HG03565 (cell line): ENCODE measurements around the gene RPS6KL1.

Source experiments
- ATAC-seq: cut with Tn5 transposase; IDR thresholded peaks from one replicate; pipeline ENCODE4 v1.9.1; 2021; ENCODE audit warnings: mild to moderate bottlenecking, moderate library complexity; ENCODE audit not compliant: unreplicated experiment

RPS6KL1 gene, protein sequence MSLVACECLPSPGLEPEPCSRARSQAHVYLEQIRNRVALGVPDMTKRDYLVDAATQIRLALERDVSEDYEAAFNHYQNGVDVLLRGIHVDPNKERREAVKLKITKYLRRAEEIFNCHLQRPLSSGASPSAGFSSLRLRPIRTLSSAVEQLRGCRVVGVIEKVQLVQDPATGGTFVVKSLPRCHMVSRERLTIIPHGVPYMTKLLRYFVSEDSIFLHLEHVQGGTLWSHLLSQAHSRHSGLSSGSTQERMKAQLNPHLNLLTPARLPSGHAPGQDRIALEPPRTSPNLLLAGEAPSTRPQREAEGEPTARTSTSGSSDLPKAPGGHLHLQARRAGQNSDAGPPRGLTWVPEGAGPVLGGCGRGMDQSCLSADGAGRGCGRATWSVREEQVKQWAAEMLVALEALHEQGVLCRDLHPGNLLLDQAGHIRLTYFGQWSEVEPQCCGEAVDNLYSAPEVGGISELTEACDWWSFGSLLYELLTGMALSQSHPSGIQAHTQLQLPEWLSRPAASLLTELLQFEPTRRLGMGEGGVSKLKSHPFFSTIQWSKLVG

DNA sequence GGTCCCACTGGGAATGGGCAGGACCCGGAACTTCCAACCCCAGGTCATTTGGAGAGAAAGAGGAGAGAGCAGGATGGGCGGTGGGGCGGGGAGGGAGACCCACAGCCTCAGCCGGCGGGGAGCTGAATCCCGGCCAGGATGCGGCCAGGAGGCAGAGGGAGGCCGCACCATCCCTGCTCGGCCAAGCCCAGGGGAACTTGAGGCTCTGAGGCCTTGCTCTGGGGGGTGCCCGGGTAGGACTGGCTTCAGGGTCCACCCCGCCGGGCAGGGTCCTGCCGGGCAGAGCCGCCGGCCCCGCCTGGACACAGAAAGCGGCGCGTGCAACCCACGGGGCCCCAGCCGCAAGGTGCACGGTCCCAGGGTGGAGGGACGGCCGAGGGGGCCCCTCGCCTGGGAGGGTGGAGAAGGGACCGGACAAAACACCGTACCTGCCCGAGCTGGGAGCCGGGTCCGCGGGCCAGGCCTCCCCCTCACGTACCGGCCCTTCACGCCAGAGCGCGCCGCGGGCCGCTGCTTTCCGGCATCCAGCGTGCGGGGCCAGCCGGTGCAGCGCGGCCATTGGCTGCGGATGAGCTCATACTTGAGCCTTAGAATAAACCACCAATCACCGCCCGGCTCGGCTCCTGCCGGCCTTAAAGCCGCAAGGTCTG, at the start of gene RPS6KL1:
RPS6KL1 (minus strand) TSS at position 509 of the 650 bp plus-strand sequence. CDS start 1,719 bp downstream, outside the sequence.
- peak; percentile 79 for ATAC-seq

DNA sequence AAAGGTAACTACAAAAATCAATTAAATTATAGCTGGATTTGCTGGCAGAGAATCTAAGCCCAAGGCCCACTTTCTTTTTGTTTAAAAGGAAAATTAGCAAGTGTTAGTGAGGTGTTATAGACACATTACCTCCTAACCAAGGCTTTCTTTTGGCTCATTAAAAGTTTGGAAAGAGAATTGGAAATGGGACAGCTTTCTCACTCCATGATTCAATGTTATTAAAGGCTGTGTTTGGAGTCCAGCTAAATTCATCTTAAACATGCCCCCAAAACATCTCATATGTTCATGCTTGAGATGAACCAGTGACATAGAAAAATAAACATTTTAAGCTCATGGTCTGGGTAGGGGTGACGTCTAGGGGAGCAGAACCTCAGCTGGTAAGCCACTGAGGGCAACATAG, 45.8 kb upstream of the RPS6KL1 start:
- ATAC-seq = no peak

DNA sequence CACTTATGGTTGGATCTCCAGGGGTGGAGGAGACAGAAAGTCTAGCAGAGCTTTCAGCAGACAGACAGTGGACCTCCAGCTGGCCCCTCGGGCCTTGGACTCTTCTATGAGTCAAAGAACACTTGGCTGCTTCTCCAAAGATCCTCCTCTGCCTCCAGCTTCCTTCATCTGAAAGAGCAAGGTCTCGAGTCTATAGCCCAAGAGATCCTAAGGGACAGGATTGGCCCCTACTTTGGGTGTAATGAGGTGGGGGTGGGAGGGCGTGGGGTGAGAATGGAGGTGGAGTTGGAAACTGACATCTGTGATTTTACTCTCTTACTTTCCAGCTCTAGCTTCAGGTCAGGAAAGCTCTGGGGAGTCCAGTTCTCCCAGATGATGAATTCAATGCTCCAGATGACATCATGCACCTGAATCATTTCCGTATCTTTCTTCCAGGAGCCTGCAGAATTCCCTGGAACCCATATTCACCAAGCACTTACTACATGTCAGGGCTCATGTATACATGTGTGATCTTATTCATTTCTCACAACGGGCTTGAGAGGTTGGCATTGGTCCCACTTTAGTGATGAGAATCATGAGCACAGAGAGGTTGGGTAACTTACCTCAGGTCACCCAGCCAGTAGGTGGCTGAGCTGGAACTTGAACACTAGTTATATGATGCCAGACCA, 42.6 kb upstream of the RPS6KL1 start:
- no peak for ATAC-seq

DNA sequence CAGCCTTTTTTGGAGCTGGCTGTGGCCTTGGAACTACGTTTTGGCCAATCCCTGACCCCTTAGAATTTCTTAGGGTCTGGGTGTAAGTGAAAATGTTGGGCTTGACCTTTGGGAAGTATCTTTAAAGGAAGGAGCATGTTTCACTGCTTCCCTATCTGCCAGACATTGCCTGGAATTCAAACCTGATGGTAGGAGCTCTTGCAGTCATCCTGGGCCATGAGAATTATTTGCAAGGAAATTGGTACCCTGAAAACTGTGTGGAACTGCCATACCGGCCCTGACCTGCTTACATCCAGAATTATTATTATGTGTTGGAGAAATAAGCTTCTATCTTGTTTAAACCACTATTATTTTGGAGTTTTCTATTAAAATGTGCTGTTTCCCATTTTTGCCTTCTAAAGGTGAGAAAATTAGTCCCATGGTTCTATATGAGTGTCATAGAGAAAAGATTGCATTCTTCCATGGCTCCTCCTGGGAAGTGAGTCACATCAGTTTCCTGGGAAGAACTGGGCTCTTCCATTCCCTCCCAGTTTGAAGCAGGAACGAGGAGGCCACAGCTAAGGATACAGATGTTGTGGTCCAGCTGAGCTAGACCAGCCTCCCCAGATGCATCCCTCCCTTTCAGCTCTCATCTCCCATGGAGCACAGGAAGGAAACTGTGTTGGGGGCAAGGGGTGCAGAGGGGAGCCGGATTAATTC, 41.9 kb upstream of the RPS6KL1 start:
- no peak for ATAC-seq

DNA sequence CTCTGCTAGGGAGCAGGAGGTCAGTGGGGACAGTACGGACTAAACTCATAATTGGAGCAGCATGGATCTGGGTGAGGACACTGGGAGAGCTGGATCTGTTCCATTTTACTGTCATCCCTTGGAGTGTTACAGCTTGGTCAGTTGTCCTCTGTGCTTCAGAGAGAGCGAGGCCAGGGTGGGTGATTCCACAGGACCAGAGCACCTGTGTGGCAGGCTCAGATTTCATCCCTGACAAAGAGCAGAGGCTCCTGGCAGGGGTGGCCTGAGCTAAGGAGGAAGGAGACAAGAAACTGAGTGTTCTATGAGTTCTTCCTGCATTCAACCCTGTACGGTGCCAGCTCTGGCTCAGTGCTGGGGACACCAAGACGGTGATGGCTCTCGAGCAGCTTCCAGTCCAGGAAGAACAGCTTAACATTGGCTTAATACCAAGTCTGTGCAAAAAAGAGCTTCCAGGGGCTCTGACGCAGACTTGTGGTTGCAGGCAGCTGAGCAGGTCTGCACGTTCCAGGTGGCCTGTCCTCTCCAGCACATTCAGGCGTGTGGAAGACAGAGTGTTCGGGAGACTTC, 40.7 kb upstream of the RPS6KL1 start:
- no peak for ATAC-seq

DNA sequence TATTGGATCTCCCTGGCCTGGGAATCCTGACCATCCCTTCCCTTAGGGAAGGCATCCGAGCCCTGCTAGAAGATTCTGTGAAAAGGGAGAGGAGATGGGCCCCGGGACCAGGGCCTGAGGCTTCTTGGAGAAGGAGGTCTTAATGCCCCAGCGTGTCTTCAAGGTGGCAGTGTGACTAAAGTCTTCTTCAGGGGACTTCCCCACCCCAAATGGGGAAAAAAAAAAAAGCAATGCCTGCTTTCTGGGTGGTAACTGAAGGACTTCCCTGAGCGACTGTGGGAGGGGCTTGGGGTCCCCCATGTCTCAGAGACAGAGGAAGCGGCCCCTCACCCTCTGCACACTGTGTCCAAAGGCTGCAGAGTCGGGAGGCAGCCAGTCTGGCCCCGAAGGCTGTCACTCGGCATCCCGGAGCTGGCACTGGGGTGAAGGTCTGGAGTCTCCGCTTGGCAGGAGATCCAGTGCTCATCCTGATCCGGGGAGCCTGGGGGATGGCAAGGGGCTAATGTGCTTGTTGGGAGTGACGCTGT, 40.2 kb upstream of the RPS6KL1 start:
- no peak for ATAC-seq

GRCh38 chr14:74962493-74962892, 39.4 kb upstream of the RPS6KL1 start:
- ATAC-seq = no peak

DNA sequence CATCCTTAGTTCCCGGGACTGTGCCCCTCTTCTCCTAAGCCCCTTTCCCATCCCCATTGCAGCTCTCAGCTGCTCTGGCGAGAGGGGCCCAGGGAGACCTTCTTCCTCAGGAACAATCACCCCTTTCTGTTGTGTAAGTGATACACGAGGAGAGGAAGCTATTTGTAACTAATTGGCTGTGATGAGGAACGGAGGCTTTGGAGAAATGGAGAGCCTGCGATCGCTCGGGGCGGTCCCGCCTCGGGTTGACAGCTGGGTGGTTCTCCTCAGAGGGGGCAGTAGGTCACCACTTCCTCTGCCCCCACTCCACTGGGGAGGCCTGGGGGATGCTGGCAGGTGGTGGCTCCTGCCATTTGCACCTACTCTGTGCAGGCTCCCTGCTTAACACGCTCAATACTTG, 39.0 kb upstream of the RPS6KL1 start:
- no peak for ATAC-seq

DNA sequence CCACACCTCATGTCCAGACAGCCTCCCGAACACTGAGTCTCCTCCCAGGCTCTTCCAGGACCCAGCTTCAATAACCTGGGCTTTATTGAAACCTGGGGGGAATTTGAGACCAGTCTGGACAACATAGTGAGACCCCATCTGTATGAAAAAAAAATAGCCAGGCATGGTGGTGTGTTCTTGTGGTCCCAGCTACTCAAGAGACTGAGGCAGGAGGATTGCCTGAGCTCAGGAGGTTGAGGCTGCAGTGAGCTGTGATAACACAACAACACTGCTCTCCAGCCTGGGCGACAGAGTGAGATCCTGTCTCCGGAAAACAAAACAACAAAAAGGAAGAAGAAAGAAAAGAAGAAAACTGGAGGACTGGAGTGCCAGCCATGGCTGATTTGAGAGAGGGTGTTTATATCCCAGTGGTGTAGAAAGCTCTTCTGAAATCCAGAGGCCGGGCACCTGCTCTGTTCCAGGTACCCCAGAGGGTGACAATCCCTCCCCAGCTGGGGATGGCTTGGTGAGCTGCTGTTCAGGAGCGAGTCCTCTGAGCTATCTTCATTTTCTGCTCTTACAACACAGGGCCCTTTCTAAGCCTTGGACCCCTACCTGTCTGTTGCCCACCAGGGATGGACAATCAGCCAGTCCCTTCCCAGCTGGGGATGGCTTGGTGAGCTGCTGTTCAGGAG, 38.3 kb upstream of the RPS6KL1 start:
- ATAC-seq = no peak

GRCh38 chr14:74960736-74961135, 37.7 kb upstream of the RPS6KL1 start:
- no peak for ATAC-seq

DNA sequence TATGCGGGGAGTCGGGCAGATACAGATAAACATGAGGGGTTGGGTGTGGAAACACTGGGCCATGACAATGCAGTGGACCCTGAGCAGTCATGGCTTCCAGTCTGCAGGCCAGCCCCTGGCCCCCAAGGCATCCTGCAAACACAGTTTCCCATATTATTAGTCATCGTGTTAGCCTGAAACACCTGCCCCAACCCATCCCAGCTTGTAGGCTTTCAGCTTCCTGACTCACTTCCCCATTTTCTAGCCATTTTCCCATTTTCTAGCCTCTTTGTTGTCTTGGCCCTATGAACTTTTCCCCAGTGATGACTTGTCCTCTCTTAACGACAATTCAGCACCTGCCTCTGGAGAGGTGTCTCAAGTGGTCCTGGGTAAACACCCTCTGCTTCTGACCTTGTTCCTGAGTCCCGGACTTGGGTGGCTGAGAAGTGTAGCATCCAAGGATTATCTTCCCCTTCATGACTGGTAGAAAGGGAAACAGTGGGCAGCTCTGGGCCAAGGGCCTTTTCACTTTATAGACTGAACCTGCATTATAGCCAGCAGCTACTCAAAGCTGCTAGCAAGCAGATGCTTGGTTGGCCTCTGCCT, 36.6 kb upstream of the RPS6KL1 start:
- ATAC-seq = no peak

DNA sequence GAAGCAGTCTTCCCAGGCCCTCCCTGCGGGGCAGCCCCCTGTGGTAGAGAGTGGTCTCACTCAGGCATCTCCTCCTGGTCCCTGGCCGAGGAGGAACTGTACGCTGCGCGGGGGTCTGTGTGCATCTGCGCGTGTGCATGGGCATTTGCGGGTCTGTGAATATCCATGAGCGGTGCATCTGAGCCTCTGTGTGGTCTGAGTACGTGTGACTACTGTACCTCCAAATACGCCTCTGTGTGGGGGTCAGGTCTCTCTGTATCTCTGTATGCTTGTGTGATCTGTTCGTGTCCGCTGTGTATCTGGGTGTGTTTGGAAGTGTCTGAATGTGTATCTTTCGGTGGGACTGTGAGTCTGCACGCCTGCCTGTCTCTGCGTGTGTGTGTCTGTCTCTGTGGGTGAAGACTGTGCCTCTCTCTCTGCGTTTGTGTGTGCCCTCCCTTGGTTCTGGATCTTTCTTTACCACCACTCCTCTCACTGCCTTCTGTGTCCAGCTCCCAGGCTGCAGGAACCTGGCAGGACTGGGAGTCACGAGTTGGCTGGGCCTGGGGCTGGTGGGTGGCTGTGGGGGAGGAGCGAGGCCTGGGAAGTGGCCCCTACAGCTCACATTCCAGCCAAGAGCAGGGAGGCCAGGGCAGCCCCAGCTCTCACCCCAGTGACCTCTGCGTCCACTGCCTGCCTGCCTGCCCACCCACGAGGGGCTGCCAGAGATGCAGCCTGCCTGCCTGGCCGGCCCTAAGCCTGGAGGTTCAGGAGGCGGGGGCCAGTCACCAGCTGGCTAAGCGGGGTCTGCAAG, 33.4 kb upstream of the RPS6KL1 start:
- ATAC-seq = no peak

GRCh38 chr14:74956027-74956279, 32.9 kb upstream of the RPS6KL1 start:
- no peak for ATAC-seq

DNA sequence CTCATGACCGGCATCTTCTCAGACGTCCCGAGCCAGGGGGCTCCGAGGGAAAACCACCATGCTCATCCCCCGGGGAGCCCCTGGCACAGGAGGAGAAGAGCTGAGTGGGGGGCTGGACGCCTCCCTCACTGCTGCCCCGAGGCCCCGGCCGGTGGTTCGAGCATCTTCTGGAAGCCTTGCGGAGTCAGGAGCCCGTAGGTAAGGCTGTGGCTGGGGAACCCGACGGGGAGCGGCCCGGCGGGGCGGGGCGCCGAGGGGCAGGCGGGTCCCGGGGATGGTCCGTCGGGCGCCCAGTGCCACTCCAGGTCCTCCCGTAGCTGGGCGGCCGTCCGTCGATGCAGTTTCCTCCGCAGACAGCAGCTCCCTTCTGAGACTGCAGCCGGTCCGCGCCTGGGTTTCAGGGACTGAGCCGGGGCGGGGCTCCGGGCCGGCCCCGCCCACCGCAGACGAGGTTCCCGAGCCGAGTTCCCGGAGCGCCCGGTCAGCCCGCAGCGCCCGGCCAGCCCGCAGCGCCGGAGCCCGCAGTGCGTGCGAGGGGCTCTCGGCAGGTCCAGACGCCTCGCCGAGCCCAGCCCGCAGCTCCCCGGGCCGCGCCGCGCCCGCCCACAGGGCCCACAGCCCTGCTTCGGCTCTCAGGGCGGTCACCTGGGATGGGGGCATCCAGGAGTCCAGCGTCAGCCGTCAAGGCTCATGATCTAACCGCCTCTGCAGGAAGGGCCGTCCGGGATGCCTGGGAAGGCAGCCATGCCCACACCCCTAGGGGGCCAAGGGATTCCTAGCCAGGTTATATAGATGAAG, 32.4 kb upstream of the RPS6KL1 start, which contains the start of gene PGF:
PGF (minus strand) TSS at position 369 of the 798 bp plus-strand sequence; CDS start at position 14, 355 bp downstream.
- ATAC-seq = no peak

GRCh38 chr14:74954947-74955228, 31.8 kb upstream of the RPS6KL1 start:
- ATAC-seq = no peak

GRCh38 chr14:74954232-74954946, 31.3 kb upstream of the RPS6KL1 start:
- ATAC-seq = no peak

- ATAC-seq = no peak
These were observed 30.6 kb upstream of the RPS6KL1 start for GRCh38 chr14:74953686-74954085.
